Astrocyte of the cerebellum (primary cell): ENCODE results near the gene ZBTB16.

Source experiments
- DNase-seq: peaks from one replicate; pipeline ENCODE4 v3.0.0-alpha.2; 2011; ENCODE audit warnings: low read depth
- H3K4me3 ChIP-seq: 2 replicates; pipeline ENCODE4 v1.5.1; 2011; ENCODE audit warnings: mild to moderate bottlenecking, low read depth, low read length, moderate library complexity
- in situ Hi-C: cut with HindIII; loops from 2 replicates; pipeline ENCODE4 v1.10.0; 2017; ENCODE audit warnings: low sequenced_read_pairs
- TF ChIP-seq, protein P1 (sequence below): IDR thresholded peaks from 2 replicates; pipeline ENCODE4 v1.5.1; 2012; ENCODE audit warnings: low read length, low read depth, moderate library complexity, mild to moderate bottlenecking; ENCODE audit errors: missing control alignments

ZBTB16 gene

DNA sequence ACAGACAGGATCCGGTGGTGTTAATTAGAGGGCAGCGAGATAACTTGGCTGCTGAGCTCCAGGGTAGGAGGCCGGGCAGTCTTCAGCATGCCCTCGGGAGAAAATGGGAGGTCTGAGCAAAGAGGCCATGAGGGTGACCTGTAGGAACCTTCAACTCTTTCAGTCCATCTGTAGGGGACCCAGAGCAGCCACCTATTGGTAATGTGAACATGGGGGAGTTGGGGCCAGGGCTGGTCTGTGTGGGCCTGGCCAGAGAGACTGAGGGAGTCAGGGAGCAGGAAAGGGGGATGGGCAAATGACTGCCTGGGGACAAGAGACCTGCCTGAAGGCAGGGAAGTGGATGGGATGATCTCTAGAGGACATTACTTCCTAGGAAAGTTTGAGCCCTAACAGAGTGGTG is 135.6 kb downstream of the ZBTB16 start:
- in situ Hi-C loops = no loop called here
- no peak for DNase-seq
- no peak overlapping the region for H3K4me3 ChIP-seq
- TF ChIP-seq, protein P1, sequence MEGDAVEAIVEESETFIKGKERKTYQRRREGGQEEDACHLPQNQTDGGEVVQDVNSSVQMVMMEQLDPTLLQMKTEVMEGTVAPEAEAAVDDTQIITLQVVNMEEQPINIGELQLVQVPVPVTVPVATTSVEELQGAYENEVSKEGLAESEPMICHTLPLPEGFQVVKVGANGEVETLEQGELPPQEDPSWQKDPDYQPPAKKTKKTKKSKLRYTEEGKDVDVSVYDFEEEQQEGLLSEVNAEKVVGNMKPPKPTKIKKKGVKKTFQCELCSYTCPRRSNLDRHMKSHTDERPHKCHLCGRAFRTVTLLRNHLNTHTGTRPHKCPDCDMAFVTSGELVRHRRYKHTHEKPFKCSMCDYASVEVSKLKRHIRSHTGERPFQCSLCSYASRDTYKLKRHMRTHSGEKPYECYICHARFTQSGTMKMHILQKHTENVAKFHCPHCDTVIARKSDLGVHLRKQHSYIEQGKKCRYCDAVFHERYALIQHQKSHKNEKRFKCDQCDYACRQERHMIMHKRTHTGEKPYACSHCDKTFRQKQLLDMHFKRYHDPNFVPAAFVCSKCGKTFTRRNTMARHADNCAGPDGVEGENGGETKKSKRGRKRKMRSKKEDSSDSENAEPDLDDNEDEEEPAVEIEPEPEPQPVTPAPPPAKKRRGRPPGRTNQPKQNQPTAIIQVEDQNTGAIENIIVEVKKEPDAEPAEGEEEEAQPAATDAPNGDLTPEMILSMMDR = no peak

DNA sequence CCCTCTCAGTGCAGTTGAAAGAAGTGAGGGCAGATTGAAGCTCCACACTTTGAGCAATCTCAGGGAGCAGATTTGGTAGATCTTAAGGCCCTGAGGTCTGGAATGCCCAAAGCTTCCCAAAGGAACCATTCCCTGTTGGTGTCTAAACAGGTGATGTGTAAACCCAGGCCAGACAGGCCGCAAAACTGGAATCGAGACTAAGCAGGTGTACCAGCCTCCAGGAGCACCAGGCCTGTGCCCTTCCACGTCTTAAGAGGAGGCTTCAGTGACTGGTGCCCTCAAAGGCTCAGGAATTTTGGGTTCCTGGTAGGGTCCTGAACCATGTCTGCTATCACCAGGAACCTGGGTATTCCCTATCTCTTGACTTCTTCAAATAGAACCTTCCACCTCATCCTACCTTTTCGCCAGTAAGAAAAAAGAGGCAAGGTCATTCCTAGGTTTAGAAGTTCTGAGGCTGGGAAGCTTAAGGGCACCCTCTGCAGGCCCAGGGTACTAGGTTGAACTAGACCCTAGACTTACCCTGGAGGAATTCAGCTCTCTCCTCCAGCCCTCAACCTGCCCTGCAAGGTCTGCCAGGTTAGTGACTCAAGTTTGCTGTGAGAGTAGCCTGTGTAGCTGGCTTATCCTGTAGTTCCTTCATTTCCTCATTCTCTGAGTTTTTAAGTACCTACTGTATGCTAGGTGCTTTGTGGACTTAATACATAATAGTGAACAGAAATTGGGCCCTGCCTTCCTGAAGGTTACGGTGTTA is 136.6 kb downstream of the ZBTB16 start:
- H3K4me3 ChIP-seq = no peak overlapping the region
- DNase-seq = no peak
- in situ Hi-C loops = no loop called here
- TF ChIP-seq, protein P1 = peak; percentile 6

DNA sequence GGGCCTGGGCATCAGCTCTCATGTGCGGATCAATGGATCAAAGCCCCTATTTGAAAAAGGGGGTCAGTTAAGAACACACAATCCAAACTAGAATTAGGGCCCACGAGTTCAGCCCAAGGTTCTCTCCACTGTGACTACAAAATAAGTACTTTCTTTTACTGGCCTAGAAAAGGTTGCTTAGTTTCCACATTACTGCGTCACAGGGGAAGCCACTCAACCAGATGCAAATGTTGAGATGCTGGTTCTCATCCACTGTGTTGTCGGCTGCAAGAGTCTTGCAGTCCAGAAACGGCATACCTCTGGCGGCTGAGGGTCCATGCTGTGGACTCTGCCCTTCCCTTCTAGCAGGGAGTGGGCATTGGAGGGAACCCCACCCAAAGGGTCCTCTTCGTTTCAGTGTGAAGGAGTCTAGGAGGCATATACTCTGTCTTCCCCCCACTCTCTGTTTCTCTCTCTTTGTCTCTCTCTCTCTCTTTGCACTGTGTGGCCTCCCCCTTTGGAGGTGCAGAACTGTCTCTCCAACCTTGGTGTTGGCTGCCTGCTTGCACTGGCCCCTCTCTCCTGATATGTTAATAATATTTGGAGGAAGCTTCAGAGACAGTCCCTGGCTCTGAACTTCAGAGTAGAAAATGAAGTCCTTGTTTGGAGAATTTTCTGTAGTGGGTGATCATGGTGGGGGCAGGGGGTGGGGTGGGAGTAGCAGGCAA is 137.6 kb downstream of the ZBTB16 start:
- TF ChIP-seq, protein P1 = no peak
- DNase-seq = no peak
- in situ Hi-C loops = no loop called here
- no peak overlapping the region for H3K4me3 ChIP-seq

DNA sequence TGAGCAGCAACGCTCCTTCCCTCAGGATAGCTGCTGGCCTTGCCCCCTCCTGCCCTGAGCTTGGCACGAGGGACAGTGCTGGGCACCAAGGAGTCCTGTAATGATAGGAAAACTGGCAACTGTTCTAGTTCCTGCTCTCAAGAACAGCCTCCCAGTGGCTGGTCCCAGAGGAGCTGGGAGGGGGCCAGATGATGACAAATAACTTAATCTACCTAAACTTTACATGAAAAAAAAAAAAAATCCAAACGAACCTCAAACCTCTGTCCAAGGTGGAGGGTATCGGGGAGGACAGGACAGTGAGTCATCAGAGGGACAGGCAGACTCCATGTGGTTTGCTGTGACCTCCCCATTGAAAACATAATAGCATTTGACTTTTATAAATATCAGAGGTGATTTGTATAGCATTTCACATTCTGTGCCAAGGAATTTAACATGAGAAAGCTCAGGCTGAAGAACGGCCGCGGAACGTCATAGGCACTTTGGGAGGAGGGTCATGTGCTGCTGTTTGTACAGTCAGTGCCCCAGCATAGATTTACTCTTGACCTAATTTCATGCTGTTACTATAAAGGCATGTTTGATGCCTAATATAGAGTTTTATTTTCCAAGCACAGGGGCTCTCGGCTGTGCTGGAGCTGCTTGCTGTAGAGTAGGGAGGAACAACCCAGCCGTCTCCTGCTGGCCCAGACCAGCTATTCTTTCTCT is 138.4 kb downstream of the ZBTB16 start:
- no peak overlapping the region for H3K4me3 ChIP-seq
- peak; percentile 98 for DNase-seq
- TF ChIP-seq, protein P1 = no peak
- in situ Hi-C loops = no loop called here

DNA sequence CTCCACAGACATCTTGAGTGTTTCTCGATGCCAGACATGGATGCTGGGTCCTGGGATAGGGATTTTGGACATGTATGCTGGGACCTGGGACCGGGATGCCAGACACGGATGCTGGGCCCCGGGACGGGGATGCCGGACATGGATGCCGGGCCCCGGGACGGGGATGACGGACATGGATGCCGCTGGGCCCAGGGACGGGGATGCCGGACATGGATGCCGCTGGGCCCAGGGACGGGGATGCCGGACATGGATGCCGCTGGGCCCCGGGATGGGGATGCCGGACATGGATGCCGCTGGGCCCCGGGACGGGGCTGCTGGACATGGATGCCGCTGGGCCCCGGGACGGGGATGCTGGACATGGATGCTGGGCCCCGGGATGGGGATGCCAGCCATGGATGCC is 139.5 kb downstream of the ZBTB16 start:
- no peak for DNase-seq
- TF ChIP-seq, protein P1 = no peak
- no peak overlapping the region for H3K4me3 ChIP-seq
- in situ Hi-C loops = no loop called here

DNA sequence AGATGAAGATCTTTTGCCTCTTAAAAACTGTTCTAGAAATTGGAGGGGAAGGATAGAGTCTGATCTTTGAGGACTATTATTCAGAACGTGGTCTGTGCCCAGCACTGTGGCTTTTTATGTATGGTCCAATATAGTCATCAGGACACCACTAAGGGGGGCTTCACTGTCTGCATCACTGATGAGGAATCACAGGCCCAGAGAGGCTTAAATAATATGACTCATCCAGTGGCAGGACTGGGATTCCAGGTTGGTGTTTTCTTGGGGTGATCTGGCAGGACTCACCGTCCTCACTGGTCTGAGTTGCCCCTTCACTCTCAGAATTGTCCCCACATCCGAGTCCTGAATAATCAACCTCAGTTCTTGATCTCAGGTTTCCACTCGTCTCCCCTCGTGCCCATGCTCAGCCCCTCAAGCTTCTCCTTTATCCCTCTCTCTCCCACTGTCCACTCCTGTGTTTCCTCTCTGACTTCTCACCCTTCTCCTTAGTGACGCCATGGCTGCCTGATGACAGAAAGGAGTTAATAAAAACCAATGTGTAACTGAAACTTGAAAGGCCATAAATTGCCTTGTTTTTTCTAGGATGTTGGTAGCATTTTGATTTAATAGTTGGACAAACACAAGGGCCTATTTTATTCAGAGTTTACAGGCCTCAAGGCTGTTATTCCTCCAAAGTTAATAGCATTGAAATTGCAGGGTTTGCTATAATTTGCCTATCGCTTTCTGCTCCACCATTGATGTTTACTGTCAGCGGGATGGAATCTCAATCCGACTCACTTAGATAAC is 141.0 kb downstream of the ZBTB16 start:
- TF ChIP-seq, protein P1 = no peak
- no peak overlapping the region for H3K4me3 ChIP-seq
- in situ Hi-C loops = loop anchor here (5.0 kb wide), 1 partner anchor 33 kb away; no protein-coding TSS in a partner anchor
- DNase-seq = no peak
